NCI-H345 (cell line): ENCODE measurements around the gene ATP8B2.

Experiments
- DNase-seq: peaks from one replicate; lab custom pipeline; 2025; lab: John Stamatoyannopoulos, UW

Gene ATP8B2

GRCh38 chr1:154398678-154399077 lies 73.4 kb downstream of the ATP8B2 start:
- no peak for DNase-seq

DNA sequence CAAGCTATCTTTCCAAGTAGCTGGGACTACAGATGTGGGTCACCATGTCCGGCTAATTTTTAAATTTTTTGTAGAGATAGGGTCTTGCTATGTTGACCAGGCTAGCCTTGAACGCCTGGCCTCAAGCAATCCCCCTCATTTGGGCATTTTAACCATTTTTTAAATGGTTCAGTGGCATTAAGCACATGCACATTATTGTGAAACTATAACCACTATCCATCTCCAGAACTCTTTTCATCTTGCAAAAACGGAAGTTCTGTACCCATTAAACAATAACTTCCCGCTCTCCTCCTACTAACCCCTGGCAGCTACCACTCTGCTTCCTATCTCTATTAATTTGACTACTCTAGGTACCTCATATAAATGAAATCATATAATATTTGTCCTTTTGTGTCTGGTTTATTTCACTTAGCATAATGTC lies 75.1 kb downstream of the ATP8B2 start:
- DNase-seq, result no peak
